HepG2 (cell line): Measurements from ENCODE around the gene ARHGAP15. TPM values are rescaled to one million over a fixed set of nuclear protein-coding genes. Genes with fewer than 3 reads are reported as not detected.

Experiments
- ATAC-seq: fragments of 200-7000 bp; cut with Tn5 transposase; 3 replicates; pipeline ENCODE4 v1.9.1; 2020; ENCODE audit warnings: mild to moderate bottlenecking, moderate library complexity
- BruUV-seq: library from RNA; stranded (reverse); fragments of 400-500 nt; replicated peaks from 2 replicates; lab custom pipeline; 2021; lab: Mats Ljungman, UMichigan
- CTCF ChIA-PET: fragments of 300-600 bp; formaldehyde crosslinking; extraction: SDS; loops from one replicate; lab custom pipeline; 2021; ENCODE audit warnings: low total read pairs, inconsistent platforms, low intra/inter-chr PET ratio; lab: Yijun Ruan, JAX
- POLR2A ChIA-PET: fragments of 350-600 bp; sonication (Branson Sonifier 250); formaldehyde crosslinking; loops from one replicate; lab custom pipeline; 2020; ENCODE audit warnings: antibody characterized with exemption, inconsistent platforms; lab: Yijun Ruan, JAX
- DNase-seq: peaks from one replicate; pipeline ENCODE4 v3.0.0-alpha.2; 2015; ENCODE audit warnings: low spot score
- FAIRE-seq: peaks from 3 replicates; lab custom pipeline; 2011; peaks lifted over from hg19 to GRCh38; lab: Jason Lieb, UNC
- H2AFZ ChIP-seq: one replicate; pipeline ENCODE4 v1.6.1; 2011; ENCODE audit warnings: low read length, inconsistent platforms
- H3K27ac ChIP-seq: fragments of 300-600 bp; 3 replicates; pipeline ENCODE4 v1.8.0; 2011; ENCODE audit warnings: mixed run types, mild to moderate bottlenecking, mixed read lengths, low read length, inconsistent platforms; ENCODE audit not compliant: insufficient read depth; ENCODE audit errors: extremely low read length
- H3K27me3 ChIP-seq, 2 experiments: fragments of 200-600 bp in 1 of 2; 2 replicates in 1 of 2; 3 replicates in 1 of 2; pipeline versions ENCODE4 v1.6.0 to v1.8.0; 2011; ENCODE audit warnings: low read length in 2 of 2, mild to moderate bottlenecking in 2 of 2, moderate library complexity in 2 of 2, inconsistent platforms in 1 of 2; ENCODE audit not compliant: insufficient read depth in 2 of 2, control insufficient read depth in 1 of 2
- H3K36me3 ChIP-seq, 2 experiments: fragments of 200-600 bp in 1 of 2; replicated peaks in 1 of 2; 2 replicates in 1 of 2; 3 replicates in 1 of 2; pipeline versions ENCODE4 v1.5.1 to v1.8.0; 2011; ENCODE audit warnings: low read length in 2 of 2, inconsistent platforms in 1 of 2; ENCODE audit not compliant: insufficient read depth in 2 of 2, control insufficient read depth in 1 of 2
- H3K4me1 ChIP-seq: 2 replicates; pipeline ENCODE4 v1.5.1; 2012; ENCODE audit warnings: low read length, inconsistent platforms; ENCODE audit not compliant: insufficient read depth
- H3K4me2 ChIP-seq: 2 replicates; pipeline ENCODE4 v1.6.0; 2011; ENCODE audit warnings: low read depth, low read length, inconsistent platforms
- H3K4me3 ChIP-seq, 3 experiments: fragments of 200-600 bp in 1 of 3; sonication (generic), shearing (Covaris generic) in 1 of 3; replicated peaks in 1 of 3; 2 replicates each; pipeline ENCODE4 v1.5.1; 2011 to 2016; ENCODE audit warnings: low read length in 3 of 3, inconsistent platforms in 2 of 3, low read depth in 2 of 3, mild to moderate bottlenecking in 2 of 3, control low read depth in 1 of 3, mixed read lengths in 1 of 3; ENCODE audit not compliant: insufficient read depth in 1 of 3
- H3K79me2 ChIP-seq: one replicate; pipeline ENCODE4 v1.6.1; 2011; ENCODE audit warnings: low read length, inconsistent platforms; ENCODE audit not compliant: insufficient read depth
- H3K9ac ChIP-seq: 2 replicates; pipeline ENCODE4 v1.6.0; 2011; ENCODE audit warnings: mild to moderate bottlenecking, low read depth, low read length, inconsistent platforms; ENCODE audit not compliant: insufficient read depth
- H3K9me3 ChIP-seq: 2 replicates; pipeline ENCODE4 v1.5.1; 2012; ENCODE audit warnings: mild to moderate bottlenecking, low read length
- H4K20me1 ChIP-seq: 2 replicates; pipeline ENCODE4 v1.6.0; 2011; ENCODE audit warnings: inconsistent platforms, mild to moderate bottlenecking, low read length, moderate library complexity; ENCODE audit not compliant: insufficient read depth
- GMEB1 ChIP-seq: sonication (generic); formaldehyde crosslinking; IDR thresholded peaks from 2 replicates; pipeline ENCODE4 v1.5.1; 2020; ENCODE audit warnings: missing genetic modification reagents, mild to moderate bottlenecking, borderline replicate concordance
- SCMH1 ChIP-seq: sonication (generic); formaldehyde crosslinking; IDR thresholded peaks from 2 replicates; pipeline ENCODE4 v1.9.0; 2021; ENCODE audit warnings: missing genetic modification reagents, mild to moderate bottlenecking, borderline replicate concordance
- TAF1 ChIP-seq: sonication (generic); formaldehyde crosslinking; IDR thresholded peaks from 2 replicates; pipeline ENCODE4 v1.4.0; 2020; ENCODE audit warnings: missing genetic modification reagents
- TOE1 ChIP-seq: sonication (generic); formaldehyde crosslinking; IDR thresholded peaks from 2 replicates; pipeline ENCODE4 v1.4.0; 2020; ENCODE audit warnings: mild to moderate bottlenecking, missing genetic modification reagents
- ZNF142 ChIP-seq: sonication (generic); formaldehyde crosslinking; IDR thresholded peaks from 2 replicates; pipeline ENCODE4 v1.4.0; 2020; ENCODE audit warnings: missing genetic modification reagents
- ZNF296 ChIP-seq: sonication (generic); formaldehyde crosslinking; conservative IDR thresholded peaks from 2 replicates; pipeline ENCODE4 v1.5.0; 2020; ENCODE audit warnings: mild to moderate bottlenecking, missing genetic modification reagents
- ZNF407 ChIP-seq: sonication (generic); formaldehyde crosslinking; IDR thresholded peaks from one replicate; pipeline ENCODE4 v1.5.1; 2020; ENCODE audit warnings: mild to moderate bottlenecking, missing genetic modification reagents; ENCODE audit errors: not compliant biosample characterization
- WGBS: methylation state at CpG from one replicate; pipeline ENCODE4 v1.1.6; 2017; ENCODE audit warnings: low lambda C conversion rate; 5-methylcytosine and 5-hydroxymethylcytosine counted together
- in situ Hi-C: cut with HindIII; loops from 2 replicates; pipeline ENCODE4 v1.10.0; 2017; ENCODE audit warnings: low pct_unique_long_range_greater_than_20kb; ENCODE audit not compliant: extremely low pct_ligation_motif_present
- intact Hi-C: fragments of 100-400 bp; cut with micrococcal nuclease; formaldehyde crosslinking; loops from one replicate; pipeline ENCODE4 v1.10.0; 2022; ENCODE audit not compliant: unreplicated experiment
- polyA plus RNA-seq, 8 experiments: library from polyadenylated mRNA; depleted of rRNA in 3 of 8; stranded (reverse) in 7 of 8; unstranded in 1 of 8; fragments of >200 nt; fragmentation: Illumina TruSeq in 4 of 8; extraction: Trizol in 4 of 8; gene quantifications; 2 replicates each; pipeline versions ENCODE4 v1.2.1 to v1.2.3, GENCODE V29; 2011 to 2016; ENCODE audit warnings: low read depth in 4 of 8, missing spikeins in 1 of 8, mixed read lengths in 1 of 8; ENCODE audit not compliant: insufficient read depth in 1 of 8
- total RNA-seq, 5 experiments: library from RNA; depleted of rRNA; stranded (reverse); fragments of >200 nt; fragmentation: Illumina TruSeq; extraction: Trizol; gene quantifications; 2 replicates each; pipeline ENCODE4 v1.2.3, GENCODE V29; 2016; ENCODE audit warnings: low read depth in 1 of 5

ARHGAP15 gene
- total and polyA plus RNA-seq, 2 of the 13 experiments (the other 11 are each of a cell fraction or from before 2014, with no cell fraction given) = 0.04 TPM; not detected in 1

- no peak for TF ChIP-seq ZNF407
- TF ChIP-seq, all 625 proteins: peak for 0
Observed at GRCh38 chr2:143422681-143423080, 293.5 kb downstream of the ARHGAP15 start (continued).

GRCh38 chr2:143425896-143426295 is 296.7 kb downstream of the ARHGAP15 start:
- 0% methylated on average over 1 of the region's 1 CpG for WGBS
- H3K4me2 ChIP-seq = no peak overlapping the region
- ATAC-seq (no peak), DNase-seq (no peak), FAIRE-seq (no peak)
- intact Hi-C loops (no loop called here), in situ Hi-C loops (no loop called here)
- ChIA-PET CTCF (no interaction called here), POLR2A (no interaction called here)
- H4K20me1 ChIP-seq = no peaks in the 10 kb centered on the region
- H3K9ac ChIP-seq = no peak overlapping the region
- H3K9me3 ChIP-seq = no peaks in the 10 kb centered on the region
- no peak overlapping the region for H3K4me3 ChIP-seq
- no peaks in the 10 kb centered on the region for H3K27me3 ChIP-seq
- H3K79me2 ChIP-seq = no peaks in the 10 kb centered on the region
- H2AFZ ChIP-seq = no peak overlapping the region
- no peaks in the 10 kb centered on the region for H3K4me1 ChIP-seq
- H3K27ac ChIP-seq = no peak overlapping the region
- H3K36me3 ChIP-seq = no peaks in the 10 kb centered on the region
- BruUV-seq = no TSS peak
- TF ChIP-seq ZNF296 (CRISPR knock-in tag) (no peak), GMEB1 (CRISPR knock-in tag) (no peak), ZNF142 (no peak), SCMH1 (CRISPR knock-in tag) (no peak), TOE1 (no peak), TAF1 (CRISPR knock-in tag) (no peak)
